SH-SY5Y (cell line): ENCODE data around the gene INSR.

Experiments
- GATA2 ChIP-seq: IDR thresholded peaks from 2 replicates; pipeline ENCODE4 v1.6.1; 2011; ENCODE audit warnings: mild to moderate bottlenecking, low read depth, low read length
- GATA3 ChIP-seq: IDR thresholded peaks from 2 replicates; pipeline ENCODE4 v1.6.1; 2011; ENCODE audit warnings: low read depth, mild to moderate bottlenecking, low read length, moderate library complexity

INSR gene

DNA sequence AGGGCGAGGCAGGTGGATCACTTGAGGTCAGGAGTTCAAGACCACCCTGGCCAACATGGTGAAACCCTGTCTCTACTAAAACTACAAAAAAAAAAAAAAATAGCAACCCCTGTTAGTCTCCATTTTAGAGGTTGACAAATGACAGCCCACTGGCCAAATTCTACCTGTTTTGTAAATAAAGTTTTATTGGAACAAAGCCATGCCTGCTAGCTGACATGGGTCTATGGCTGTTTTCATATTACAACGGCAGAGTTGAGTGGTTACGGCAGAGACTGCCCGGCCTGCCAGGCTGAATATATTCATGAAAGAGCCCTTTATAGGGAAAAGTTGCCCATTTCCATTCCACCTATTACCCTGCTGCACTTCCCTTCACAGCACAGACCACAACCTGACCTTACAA is 121.4 kb downstream of the INSR start:
- no peak for TF ChIP-seq GATA2
- no peak for TF ChIP-seq GATA3

DNA sequence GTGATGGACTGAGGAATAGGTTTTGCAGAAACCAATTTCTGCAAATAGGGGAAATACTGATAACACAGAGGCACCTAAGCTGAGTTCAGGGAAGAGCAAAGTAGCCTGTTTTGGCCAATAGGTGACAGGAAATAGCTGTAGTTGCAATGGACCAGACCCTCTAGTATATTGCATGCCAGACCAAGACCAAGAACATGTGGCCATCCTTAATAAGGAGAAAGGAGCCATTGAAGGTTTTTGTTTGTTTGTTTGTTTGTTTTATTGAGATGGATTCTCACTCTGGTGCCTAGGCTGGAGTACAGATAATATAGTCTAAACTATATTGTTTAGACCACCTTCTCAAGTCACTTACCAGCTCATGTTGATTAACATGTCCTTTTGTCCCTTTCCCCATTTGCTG is 123.2 kb downstream of the INSR start:
- TF ChIP-seq GATA3 (no peak), GATA2 (no peak)

GRCh38 chr19:7168941-7169340 is 125.3 kb downstream of the INSR start:
- TF ChIP-seq GATA2 (no peak), GATA3 (no peak)

DNA sequence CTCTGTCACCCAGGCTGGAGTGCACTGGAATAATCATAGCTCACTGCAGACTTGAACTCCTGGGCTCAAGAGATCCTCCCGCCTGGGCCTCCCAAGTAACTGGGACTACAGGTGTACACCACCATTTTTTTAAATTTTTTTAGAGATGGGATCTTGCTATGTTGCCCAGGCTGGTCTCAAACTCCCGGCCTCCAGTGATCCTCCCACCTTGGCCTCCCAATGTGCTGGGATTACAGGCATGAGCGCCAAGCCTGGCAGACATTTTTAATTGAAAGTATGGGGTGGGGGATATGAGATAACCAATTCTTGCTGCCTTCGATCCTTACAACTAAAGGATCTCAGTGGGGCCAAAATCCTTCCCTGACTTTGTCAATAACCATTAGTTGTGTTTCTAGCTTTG is 132.9 kb downstream of the INSR start:
- TF ChIP-seq GATA2, result no peak
- TF ChIP-seq GATA3, result no peak

- no peak for TF ChIP-seq GATA3
- TF ChIP-seq GATA2, result no peak
Observed at GRCh38 chr19:7159105-7159933, 134.9 kb downstream of the INSR start.

GRCh38 chr19:7153022-7153421 is 141.2 kb downstream of the INSR start:
- TF ChIP-seq GATA2 (no peak), GATA3 (no peak)

- TF ChIP-seq GATA3 (no peak), GATA2 (no peak)
Observed at GRCh38 chr19:7152568-7152967, 141.6 kb downstream of the INSR start.

DNA sequence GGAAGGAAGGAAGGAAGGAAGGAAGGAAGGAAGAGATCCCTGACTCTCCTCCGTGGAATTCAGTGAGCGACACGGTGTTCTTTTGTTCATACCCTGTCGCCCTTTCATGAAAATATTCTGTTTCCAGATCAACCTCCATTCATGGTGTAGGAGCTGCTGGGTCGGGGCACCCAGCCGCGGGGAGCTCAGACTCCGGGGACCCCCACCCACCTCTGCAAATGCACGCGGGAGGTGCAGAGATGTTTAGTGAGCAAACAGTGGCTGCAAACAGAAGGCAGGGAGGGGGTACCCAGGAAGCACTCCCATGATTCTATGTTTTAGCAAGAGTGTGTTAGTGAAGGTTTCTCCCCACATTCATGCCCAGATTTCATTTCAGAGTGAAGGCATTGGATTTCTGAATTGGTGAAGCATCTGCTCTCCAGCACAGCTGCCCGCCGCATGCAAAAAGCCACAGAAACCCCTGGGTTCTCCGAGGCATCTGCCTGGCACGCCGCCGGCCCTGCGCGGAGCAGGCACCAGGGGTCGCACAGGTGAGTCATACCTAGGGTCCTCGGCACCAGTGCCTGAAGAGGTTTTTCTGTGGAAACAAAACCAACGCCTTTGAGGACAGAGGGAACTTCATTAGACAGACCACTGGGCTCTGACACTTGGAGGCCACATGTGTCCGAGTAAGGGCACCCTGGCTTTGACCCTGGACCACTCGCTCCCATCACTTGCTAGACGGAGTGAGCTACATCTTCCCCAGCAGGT is 144.1 kb downstream of the INSR start:
- TF ChIP-seq GATA3 (no peak), GATA2 (no peak)

- TF ChIP-seq GATA3 (no peak), GATA2 (no peak)
Observed at GRCh38 chr19:7145494-7145893, 148.7 kb downstream of the INSR start.

- TF ChIP-seq GATA2 (no peak), GATA3 (no peak)
Observed at GRCh38 chr19:7142771-7143170, 151.4 kb downstream of the INSR start.

DNA sequence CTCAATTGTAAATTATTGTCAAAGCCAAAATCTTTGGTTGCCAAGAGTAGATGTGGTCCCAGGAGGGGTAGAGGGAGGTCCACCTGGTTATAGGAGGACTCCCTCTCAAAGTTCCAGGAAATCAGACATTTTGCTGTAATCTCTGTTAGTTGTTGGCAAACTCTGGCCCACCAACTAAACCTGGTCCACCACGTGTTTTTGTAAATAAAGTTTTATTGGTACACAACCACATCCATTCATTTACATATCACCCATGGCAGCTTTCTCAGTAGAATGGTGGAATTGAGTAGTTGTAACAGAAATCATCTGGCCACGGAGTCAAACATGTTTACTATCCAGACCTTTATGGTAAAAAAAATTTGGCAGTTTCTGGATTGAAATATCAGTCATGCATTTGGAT is 154.1 kb downstream of the INSR start:
- TF ChIP-seq GATA3 (no peak), GATA2 (no peak)

- TF ChIP-seq GATA2 (no peak), GATA3 (no peak)
Observed at GRCh38 chr19:7139095-7139494, 155.1 kb downstream of the INSR start.

GRCh38 chr19:7138402-7138801 is 155.8 kb downstream of the INSR start:
- TF ChIP-seq GATA2 (no peak), GATA3 (no peak)

DNA sequence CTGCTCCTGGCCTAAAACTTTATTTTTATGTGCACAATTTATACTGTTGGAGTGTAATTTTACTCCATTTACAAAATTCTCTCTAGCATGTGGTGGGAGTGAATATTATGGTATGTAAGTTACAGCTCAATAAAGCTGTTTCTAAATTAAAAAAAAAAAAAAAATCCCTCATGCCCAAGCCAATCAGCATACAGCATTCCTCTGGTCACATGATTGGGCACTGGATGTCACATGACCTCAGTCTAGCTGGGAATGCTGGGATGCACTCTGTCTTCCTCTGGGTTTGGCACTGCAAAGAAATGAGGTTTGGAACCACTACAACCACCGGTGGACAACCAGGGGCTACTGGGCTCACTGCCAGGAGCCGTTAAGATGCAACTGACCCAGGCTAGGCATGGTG is 157.1 kb downstream of the INSR start:
- TF ChIP-seq GATA2, result no peak
- no peak for TF ChIP-seq GATA3

GRCh38 chr19:7132054-7132453 is 162.2 kb downstream of the INSR start:
- TF ChIP-seq GATA2, result no peak
- no peak for TF ChIP-seq GATA3
